NB4 (cell line): ENCODE results near the gene TMEM198.

Experiments used
- POLR2A ChIP-seq: IDR thresholded peaks from 2 replicates; pipeline ENCODE4 v1.6.1; 2011; ENCODE audit warnings: mild to moderate bottlenecking; ENCODE audit not compliant: insufficient read length; ENCODE audit errors: extremely low read depth
- TF ChIP-seq, protein P1 (sequence below): IDR thresholded peaks from one replicate; pipeline ENCODE4 v1.5.1; 2012; ENCODE audit warnings: low read depth, low read length

DNA sequence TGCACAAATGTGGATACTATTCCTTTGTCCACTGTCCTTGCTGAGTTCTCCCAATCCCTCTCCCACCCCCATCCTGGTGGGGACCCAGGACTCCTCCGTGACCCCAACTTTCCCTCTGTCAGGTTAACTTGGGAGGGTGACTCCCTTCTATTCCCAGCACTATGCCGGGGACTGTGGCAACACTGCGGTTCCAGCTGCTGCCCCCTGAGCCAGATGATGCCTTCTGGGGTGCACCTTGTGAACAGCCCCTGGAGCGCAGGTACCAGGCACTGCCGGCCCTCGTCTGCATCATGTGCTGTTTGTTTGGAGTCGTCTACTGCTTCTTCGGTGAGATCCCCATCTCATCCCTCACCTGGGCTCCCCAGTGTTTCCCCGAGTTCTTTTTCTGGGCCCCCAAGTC lies 739 bp downstream of the TMEM198 start:
- TF ChIP-seq POLR2A, result no peak
- TF ChIP-seq, protein P1, sequence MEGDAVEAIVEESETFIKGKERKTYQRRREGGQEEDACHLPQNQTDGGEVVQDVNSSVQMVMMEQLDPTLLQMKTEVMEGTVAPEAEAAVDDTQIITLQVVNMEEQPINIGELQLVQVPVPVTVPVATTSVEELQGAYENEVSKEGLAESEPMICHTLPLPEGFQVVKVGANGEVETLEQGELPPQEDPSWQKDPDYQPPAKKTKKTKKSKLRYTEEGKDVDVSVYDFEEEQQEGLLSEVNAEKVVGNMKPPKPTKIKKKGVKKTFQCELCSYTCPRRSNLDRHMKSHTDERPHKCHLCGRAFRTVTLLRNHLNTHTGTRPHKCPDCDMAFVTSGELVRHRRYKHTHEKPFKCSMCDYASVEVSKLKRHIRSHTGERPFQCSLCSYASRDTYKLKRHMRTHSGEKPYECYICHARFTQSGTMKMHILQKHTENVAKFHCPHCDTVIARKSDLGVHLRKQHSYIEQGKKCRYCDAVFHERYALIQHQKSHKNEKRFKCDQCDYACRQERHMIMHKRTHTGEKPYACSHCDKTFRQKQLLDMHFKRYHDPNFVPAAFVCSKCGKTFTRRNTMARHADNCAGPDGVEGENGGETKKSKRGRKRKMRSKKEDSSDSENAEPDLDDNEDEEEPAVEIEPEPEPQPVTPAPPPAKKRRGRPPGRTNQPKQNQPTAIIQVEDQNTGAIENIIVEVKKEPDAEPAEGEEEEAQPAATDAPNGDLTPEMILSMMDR, result no peak
